Sigmoid colon (tissue), 4 donors: ENCODE data around the gene RUNDC1.

ENCODE experiments used
- EP300 ChIP-seq, 4 donors: sonication (generic); formaldehyde crosslinking; IDR thresholded peaks; one replicate each; pipeline ENCODE4 v1.6.1; 2017; ENCODE audit warnings: antibody characterized with exemption in 4 of 4
- POLR2A ChIP-seq, 2 donors: fragments of 450-650 bp; IDR thresholded peaks; one replicate each; pipeline ENCODE4 v1.6.1; 2016; ENCODE audit warnings: antibody characterized with exemption in 2 of 2, mild to moderate bottlenecking in 2 of 2, moderate library complexity in 2 of 2
- POLR2AphosphoS5 ChIP-seq, 4 donors: sonication (generic); formaldehyde crosslinking; IDR thresholded peaks; one replicate each; pipeline ENCODE4 v1.6.1; 2017; ENCODE audit warnings: antibody characterized with exemption in 4 of 4
- TF ChIP-seq, protein P1 (sequence below), 4 experiments: fragments of 450-650 bp in 3 of 4; fragments of 200-600 bp in 1 of 4; IDR thresholded peaks; one replicate each; pipeline ENCODE4 v1.5.1; 2016 to 2019; ENCODE audit warnings: antibody characterized with exemption in 4 of 4, mild to moderate bottlenecking in 3 of 4, moderate library complexity in 2 of 4

DNA sequence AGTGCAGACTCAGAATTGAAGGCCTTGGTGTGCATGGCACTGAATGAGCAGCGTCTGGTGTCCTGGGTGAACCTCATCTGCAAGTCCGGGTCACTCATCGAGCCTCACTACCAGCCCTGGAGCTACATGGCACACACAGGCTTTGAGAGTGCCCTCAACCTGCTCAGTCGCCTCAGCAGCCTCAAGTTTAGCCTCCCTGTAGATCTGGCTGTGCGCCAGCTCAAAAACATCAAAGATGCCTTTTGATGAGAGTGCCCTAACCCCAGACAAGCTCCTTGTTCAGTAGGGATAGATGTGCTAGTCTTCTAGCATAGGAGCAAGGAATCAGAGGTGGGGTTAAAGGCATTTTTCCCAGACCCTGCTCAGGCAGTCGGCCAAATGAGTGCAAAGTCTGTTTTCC lies 11.1 kb downstream of the RUNDC1 start:
- TF ChIP-seq, protein P1, sequence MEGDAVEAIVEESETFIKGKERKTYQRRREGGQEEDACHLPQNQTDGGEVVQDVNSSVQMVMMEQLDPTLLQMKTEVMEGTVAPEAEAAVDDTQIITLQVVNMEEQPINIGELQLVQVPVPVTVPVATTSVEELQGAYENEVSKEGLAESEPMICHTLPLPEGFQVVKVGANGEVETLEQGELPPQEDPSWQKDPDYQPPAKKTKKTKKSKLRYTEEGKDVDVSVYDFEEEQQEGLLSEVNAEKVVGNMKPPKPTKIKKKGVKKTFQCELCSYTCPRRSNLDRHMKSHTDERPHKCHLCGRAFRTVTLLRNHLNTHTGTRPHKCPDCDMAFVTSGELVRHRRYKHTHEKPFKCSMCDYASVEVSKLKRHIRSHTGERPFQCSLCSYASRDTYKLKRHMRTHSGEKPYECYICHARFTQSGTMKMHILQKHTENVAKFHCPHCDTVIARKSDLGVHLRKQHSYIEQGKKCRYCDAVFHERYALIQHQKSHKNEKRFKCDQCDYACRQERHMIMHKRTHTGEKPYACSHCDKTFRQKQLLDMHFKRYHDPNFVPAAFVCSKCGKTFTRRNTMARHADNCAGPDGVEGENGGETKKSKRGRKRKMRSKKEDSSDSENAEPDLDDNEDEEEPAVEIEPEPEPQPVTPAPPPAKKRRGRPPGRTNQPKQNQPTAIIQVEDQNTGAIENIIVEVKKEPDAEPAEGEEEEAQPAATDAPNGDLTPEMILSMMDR (IDR thresholded peaks at IDR 0.05) = no peak
- no peak for TF ChIP-seq POLR2AphosphoS5 (IDR thresholded peaks at IDR 0.05)
- TF ChIP-seq EP300 (IDR thresholded peaks at IDR 0.05) = no peak
- no peak for TF ChIP-seq POLR2A (IDR thresholded peaks at IDR 0.05)
